HG03135 (cell line): Measurements from ENCODE around the gene ELP2.
"Not testable (repeated sequence)": the region's sequence is repeated elsewhere in the genome, so short reads cannot be mapped to it uniquely, and the experiment has no call there.

Source experiments
- ATAC-seq: cut with Tn5 transposase; IDR thresholded peaks from one replicate; pipeline ENCODE4 v1.9.1; 2021; ENCODE audit warnings: mild to moderate bottlenecking, moderate library complexity; ENCODE audit not compliant: unreplicated experiment

Gene ELP2

GRCh38 chr18:36116771-36117170 is 12.9 kb upstream of the ELP2 start:
- not testable (repeated sequence) for ATAC-seq

GRCh38 chr18:36120297-36120696 is 9.4 kb upstream of the ELP2 start:
- no peak for ATAC-seq

GRCh38 chr18:36124841-36125240 is 4.9 kb upstream of the ELP2 start:
- no peak for ATAC-seq

GRCh38 chr18:36126668-36127067 is 3.0 kb upstream of the ELP2 start:
- ATAC-seq: no peak

GRCh38 chr18:36127836-36128529 is 1.7 kb upstream of the ELP2 start:
- no peak for ATAC-seq

GRCh38 chr18:36128530-36128870 is 1.2 kb upstream of the ELP2 start:
- no peak for ATAC-seq

- ATAC-seq: peak; percentile 12
Observed at GRCh38 chr18:36128907-36129299, 796 bp upstream of the ELP2 start.

GRCh38 chr18:36130039-36130831 is 536 bp downstream of the ELP2 start:
- ATAC-seq: peak; percentile 22

GRCh38 chr18:36130883-36131653 is 1.4 kb downstream of the ELP2 start:
- ATAC-seq: no peak

- ATAC-seq: no peak
Observed at GRCh38 chr18:36131692-36132483, 2.2 kb downstream of the ELP2 start.

GRCh38 chr18:36132756-36133155 is 3.1 kb downstream of the ELP2 start:
- ATAC-seq: no peak

GRCh38 chr18:36135264-36135663 is 5.6 kb downstream of the ELP2 start:
- no peak for ATAC-seq

GRCh38 chr18:36139245-36139644 is 9.5 kb downstream of the ELP2 start:
- no peak for ATAC-seq

- no peak for ATAC-seq
Observed at GRCh38 chr18:36141576-36141975, 11.9 kb downstream of the ELP2 start.

- no peak for ATAC-seq
Observed at GRCh38 chr18:36142751-36143150, 13.1 kb downstream of the ELP2 start.

GRCh38 chr18:36143391-36143790 is 13.7 kb downstream of the ELP2 start:
- no peak for ATAC-seq

GRCh38 chr18:36149514-36150289 is 20.0 kb downstream of the ELP2 start:
- ATAC-seq: peak; percentile 96

- ATAC-seq: no peak
Observed at GRCh38 chr18:36152781-36153180, 23.1 kb downstream of the ELP2 start.

GRCh38 chr18:36153203-36153602 is 23.5 kb downstream of the ELP2 start:
- no peak for ATAC-seq

- ATAC-seq: no peak
Observed at GRCh38 chr18:36153771-36154170, 24.1 kb downstream of the ELP2 start.
